ENCODE measurements around the gene PATL2. TPM values are rescaled to one million over a fixed set of nuclear protein-coding genes. Genes with fewer than 3 reads are reported as not detected.

Gene PATL2
- total and polyA plus RNA-seq, 2 experiments from 2014 or later, result 0.19 TPM; not detected in 1

DNA sequence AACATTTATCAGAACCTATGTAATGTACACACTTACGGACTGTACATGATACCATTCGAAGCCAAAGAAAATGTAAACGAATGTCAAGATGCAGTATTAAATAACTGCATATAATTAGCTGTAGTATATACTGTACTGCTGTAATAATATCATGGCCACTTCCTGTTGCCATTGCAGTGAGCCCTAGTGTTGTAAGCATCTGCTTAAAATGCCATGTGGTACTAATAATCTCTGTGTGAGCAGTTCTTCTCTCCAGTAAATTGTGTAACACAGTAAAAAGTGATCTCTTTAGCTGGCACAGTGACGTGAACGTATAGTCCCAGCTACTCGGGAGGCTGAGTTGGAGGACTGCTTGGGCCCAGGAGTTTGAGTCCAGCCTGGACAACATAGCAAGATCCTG lies 56.3 kb downstream of the PATL2 start:
- Histone ChIP-seq H3K9me2 (ENCODE audit: insufficient read depth) (no peaks in the 10 kb centered on the region), H3K4me2 (no peak overlapping the region), H2AFZ (no peak overlapping the region), H3K27ac (ENCODE audit: low read depth) (no peak overlapping the region), H4K20me1 (replicated peaks; ENCODE audit: insufficient read depth) (no peaks in the 10 kb centered on the region), H3F3A (replicated peaks; ENCODE audit: low read depth) (no peaks in the 10 kb centered on the region), H3K27me3 (ENCODE audit: insufficient read depth) (no peaks in the 10 kb centered on the region), H3K4me3 (no peak overlapping the region), H3K4me1 (ENCODE audit: insufficient read depth) (no peaks in the 10 kb centered on the region), H3K36me3 (ENCODE audit: insufficient read depth) (peaks cover 11% of the 10 kb centered on the region), H3K79me2 (replicated peaks; ENCODE audit: insufficient read depth) (no peaks in the 10 kb centered on the region)
- Mint-ChIP-seq H3K36me3 (ENCODE audit: low read depth) (peaks cover 43% of the 10 kb centered on the region), H3K27me3 (ENCODE audit: insufficient read depth, low read depth, poor library complexity) (peaks cover 1% of the 10 kb centered on the region), H3K27ac (no peak overlapping the region), H3K4me3 (no peak overlapping the region), H3K4me1 (no peaks in the 10 kb centered on the region), H3K9me3 (no peaks in the 10 kb centered on the region)
- ATAC-seq (no peak), DNase-seq (ENCODE audit: low spot score) (no peak)
- TF ChIP-seq ETS1 (IDR thresholded peaks at IDR 0.05), result no peak
- no peak for TF ChIP-seq JUNB (IDR thresholded peaks at IDR 0.05; ENCODE audit: unreplicated experiment)
- TF ChIP-seq REST (IDR thresholded peaks at IDR 0.05; ENCODE audit: unreplicated experiment), result no peak
- TF ChIP-seq, protein P1, sequence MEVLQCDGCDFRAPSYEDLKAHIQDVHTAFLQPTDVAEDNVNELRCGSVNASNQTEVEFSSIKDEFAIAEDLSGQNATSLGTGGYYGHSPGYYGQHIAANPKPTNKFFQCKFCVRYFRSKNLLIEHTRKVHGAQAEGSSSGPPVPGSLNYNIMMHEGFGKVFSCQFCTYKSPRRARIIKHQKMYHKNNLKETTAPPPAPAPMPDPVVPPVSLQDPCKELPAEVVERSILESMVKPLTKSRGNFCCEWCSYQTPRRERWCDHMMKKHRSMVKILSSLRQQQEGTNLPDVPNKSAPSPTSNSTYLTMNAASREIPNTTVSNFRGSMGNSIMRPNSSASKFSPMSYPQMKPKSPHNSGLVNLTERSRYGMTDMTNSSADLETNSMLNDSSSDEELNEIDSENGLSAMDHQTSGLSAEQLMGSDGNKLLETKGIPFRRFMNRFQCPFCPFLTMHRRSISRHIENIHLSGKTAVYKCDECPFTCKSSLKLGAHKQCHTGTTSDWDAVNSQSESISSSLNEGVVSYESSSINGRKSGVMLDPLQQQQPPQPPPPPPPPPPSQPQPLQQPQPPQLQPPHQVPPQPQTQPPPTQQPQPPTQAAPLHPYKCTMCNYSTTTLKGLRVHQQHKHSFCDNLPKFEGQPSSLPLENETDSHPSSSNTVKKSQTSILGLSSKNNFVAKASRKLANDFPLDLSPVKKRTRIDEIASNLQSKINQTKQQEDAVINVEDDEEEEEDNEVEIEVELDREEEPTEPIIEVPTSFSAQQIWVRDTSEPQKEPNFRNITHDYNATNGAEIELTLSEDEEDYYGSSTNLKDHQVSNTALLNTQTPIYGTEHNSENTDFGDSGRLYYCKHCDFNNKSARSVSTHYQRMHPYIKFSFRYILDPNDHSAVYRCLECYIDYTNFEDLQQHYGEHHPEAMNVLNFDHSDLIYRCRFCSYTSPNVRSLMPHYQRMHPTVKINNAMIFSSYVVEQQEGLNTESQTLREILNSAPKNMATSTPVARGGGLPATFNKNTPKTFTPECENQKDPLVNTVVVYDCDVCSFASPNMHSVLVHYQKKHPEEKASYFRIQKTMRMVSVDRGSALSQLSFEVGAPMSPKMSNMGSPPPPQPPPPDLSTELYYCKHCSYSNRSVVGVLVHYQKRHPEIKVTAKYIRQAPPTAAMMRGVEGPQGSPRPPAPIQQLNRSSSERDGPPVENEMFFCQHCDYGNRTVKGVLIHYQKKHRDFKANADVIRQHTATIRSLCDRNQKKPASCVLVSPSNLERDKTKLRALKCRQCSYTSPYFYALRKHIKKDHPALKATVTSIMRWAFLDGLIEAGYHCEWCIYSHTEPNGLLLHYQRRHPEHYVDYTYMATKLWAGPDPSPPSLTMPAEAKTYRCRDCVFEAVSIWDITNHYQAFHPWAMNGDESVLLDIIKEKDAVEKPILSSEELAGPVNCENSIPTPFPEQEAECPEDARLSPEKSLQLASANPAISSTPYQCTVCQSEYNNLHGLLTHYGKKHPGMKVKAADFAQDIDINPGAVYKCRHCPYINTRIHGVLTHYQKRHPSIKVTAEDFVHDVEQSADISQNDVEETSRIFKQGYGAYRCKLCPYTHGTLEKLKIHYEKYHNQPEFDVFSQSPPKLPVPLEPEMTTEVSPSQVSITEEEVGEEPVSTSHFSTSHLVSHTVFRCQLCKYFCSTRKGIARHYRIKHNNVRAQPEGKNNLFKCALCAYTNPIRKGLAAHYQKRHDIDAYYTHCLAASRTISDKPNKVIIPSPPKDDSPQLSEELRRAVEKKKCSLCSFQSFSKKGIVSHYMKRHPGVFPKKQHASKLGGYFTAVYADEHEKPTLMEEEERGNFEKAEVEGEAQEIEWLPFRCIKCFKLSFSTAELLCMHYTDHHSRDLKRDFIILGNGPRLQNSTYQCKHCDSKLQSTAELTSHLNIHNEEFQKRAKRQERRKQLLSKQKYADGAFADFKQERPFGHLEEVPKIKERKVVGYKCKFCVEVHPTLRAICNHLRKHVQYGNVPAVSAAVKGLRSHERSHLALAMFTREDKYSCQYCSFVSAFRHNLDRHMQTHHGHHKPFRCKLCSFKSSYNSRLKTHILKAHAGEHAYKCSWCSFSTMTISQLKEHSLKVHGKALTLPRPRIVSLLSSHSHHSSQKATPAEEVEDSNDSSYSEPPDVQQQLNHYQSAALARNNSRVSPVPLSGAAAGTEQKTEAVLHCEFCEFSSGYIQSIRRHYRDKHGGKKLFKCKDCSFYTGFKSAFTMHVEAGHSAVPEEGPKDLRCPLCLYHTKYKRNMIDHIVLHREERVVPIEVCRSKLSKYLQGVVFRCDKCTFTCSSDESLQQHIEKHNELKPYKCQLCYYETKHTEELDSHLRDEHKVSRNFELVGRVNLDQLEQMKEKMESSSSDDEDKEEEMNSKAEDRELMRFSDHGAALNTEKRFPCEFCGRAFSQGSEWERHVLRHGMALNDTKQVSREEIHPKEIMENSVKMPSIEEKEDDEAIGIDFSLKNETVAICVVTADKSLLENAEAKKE (CRISPR knock-in tag; IDR thresholded peaks at IDR 0.05), result no peak
- no peak for TF ChIP-seq EZH2phosphoT487 (IDR thresholded peaks at IDR 0.05; ENCODE audit: unreplicated experiment)
- no peak for TF ChIP-seq NANOG (IDR thresholded peaks at IDR 0.05; ENCODE audit: borderline replicate concordance)
- TF ChIP-seq ZNF331 (CRISPR knock-in tag; IDR thresholded peaks at IDR 0.05; ENCODE audit: low read depth), result no peak
- no peak for TF ChIP-seq STAT1 (IDR thresholded peaks at IDR 0.05; ENCODE audit: unreplicated experiment)
- TF ChIP-seq CTCF (conservative IDR thresholded peaks at IDR 0.05; ENCODE audit: low read depth in 2 of 2), result no peak
- no peak for TF ChIP-seq ZNF114 (CRISPR knock-in tag; IDR thresholded peaks at IDR 0.05)
- no peak for TF ChIP-seq POLR2AphosphoS5 (IDR thresholded peaks at IDR 0.05; ENCODE audit: low read depth)
- no peak for TF ChIP-seq CREB1 (CRISPR knock-in tag; IDR thresholded peaks at IDR 0.05; ENCODE audit: low read depth)
- TF ChIP-seq EZH2 (IDR thresholded peaks at IDR 0.05; ENCODE audit: low read depth, unreplicated experiment), result no peak
